Measurements from ENCODE around the gene RALGPS1. TPM values are rescaled to one million over a fixed set of nuclear protein-coding genes. Genes with fewer than 3 reads are reported as not detected.

Gene RALGPS1
- total RNA-seq, 4 donors from 2014 or later: 3.3 to 9.8 (median 6.7) TPM

DNA sequence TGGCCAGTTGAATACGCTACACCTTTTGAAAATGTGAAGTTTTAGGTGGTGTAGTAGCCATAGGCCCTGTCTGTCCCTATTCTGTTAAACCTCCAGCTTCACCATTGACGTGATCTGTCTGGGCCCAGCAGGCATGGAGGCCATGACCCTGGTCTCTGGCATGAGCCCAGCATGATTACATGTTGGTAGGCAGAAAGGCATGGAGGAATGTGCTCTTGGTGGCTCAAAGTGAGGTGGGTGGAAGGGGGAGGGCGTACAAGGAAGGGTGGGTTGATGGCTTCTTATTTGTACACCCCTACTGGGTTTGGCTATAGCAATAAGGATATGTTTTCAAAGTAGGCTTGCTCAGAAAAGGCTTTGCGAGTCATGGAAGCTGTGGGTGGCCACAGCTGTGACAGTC is 23.7 kb downstream of the RALGPS1 start:
- no peak overlapping the region for H3K27ac ChIP-seq
- WGBS, 2 donors: 66 to 70% methylated on average over 4 of the region's 4 CpGs
- no peak for DNase-seq (ENCODE audit: low spot score in 2 of 2)
- no peak overlapping the region for H3K4me3 ChIP-seq
- no peak for TF ChIP-seq POLR2A (IDR thresholded peaks at IDR 0.05)
- no peak for TF ChIP-seq EP300 (IDR thresholded peaks at IDR 0.05)
- TF ChIP-seq, protein P1, sequence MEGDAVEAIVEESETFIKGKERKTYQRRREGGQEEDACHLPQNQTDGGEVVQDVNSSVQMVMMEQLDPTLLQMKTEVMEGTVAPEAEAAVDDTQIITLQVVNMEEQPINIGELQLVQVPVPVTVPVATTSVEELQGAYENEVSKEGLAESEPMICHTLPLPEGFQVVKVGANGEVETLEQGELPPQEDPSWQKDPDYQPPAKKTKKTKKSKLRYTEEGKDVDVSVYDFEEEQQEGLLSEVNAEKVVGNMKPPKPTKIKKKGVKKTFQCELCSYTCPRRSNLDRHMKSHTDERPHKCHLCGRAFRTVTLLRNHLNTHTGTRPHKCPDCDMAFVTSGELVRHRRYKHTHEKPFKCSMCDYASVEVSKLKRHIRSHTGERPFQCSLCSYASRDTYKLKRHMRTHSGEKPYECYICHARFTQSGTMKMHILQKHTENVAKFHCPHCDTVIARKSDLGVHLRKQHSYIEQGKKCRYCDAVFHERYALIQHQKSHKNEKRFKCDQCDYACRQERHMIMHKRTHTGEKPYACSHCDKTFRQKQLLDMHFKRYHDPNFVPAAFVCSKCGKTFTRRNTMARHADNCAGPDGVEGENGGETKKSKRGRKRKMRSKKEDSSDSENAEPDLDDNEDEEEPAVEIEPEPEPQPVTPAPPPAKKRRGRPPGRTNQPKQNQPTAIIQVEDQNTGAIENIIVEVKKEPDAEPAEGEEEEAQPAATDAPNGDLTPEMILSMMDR (IDR thresholded peaks at IDR 0.05): no peak
- H3K9me3 ChIP-seq: no peaks in the 10 kb centered on the region
- H3K36me3 ChIP-seq: no peaks in the 10 kb centered on the region
- H3K27me3 ChIP-seq: no peaks in the 10 kb centered on the region
- H3K4me1 ChIP-seq: peaks cover 0 to 4% (median 0%) of the 10 kb centered on the region in 4 donors

DNA sequence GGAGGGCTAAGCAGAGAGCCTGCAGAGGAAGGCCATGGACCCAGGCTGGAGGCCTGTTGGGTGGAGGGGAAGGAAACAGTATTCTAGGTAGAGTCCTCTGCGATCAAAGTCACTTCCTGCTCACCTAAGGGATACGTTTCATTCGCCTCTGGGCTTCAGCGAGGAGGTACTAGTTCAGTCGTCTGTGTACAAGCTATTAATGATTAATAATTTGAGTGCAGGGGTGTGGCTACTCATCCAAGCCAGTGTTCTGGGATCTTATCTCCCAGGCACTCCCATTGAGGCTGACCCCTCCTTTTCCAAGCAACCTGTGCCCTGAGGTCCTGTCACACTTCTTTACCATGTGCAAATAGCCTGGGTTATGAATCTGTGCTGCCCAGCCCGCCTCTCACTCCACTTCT is 25.2 kb downstream of the RALGPS1 start:
- Histone ChIP-seq H3K27me3 (no peaks in the 10 kb centered on the region), H3K4me1 (peaks cover 0 to 4% (median 0%) of the 10 kb centered on the region in 4 donors), H3K4me3 (no peak overlapping the region), H3K27ac (no peak overlapping the region), H3K36me3 (no peaks in the 10 kb centered on the region), H3K9me3 (no peaks in the 10 kb centered on the region)
- DNase-seq (ENCODE audit: low spot score in 2 of 2): no peak
- TF ChIP-seq, protein P1 (IDR thresholded peaks at IDR 0.05): no peak
- no peak for TF ChIP-seq POLR2A (IDR thresholded peaks at IDR 0.05)
- TF ChIP-seq EP300 (IDR thresholded peaks at IDR 0.05): no peak
- 85 to 89% methylated on average over 6 of the region's 6 CpGs for WGBS, 2 donors

DNA sequence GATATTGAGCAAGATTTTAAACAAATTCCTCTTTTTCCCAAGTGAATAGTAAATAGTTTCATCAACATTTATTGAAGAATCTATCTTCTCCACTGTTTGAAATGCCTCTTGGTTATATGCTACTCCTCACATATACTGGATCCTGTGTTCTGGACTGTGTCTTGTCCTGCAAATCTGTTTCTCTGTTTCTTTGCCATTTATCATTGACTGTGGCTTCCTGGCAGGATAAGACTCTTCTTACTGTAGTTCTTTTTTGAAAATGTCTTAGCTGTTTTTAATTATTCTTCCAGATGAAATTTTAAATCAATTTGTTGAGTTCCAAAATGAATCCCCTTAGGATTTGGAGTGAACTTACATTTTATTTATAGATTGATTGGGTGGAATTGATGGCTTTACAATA is 27.8 kb downstream of the RALGPS1 start:
- no peaks in the 10 kb centered on the region for H3K36me3 ChIP-seq
- no peaks in the 10 kb centered on the region for H3K9me3 ChIP-seq
- no peak overlapping the region for H3K27ac ChIP-seq

DNA sequence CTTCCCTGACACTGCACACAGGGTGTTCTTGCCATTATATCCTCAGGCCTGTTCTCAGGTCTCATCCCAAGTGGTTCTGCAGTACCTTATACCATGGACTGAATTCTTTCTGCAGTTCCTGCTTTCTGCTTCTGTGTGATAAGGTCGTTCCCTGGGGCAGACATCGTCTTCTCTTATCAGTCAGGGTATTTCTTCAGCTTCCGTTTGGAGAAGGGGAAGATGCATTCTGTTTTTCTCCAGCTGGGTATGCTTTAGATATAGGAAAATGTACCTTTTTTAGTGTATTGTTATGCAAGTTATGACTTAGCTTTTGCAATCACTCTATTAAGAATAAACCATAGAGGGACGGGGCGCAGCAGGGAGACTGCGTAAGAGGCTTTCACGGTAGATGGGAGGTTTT is 31.1 kb downstream of the RALGPS1 start:
- Histone ChIP-seq H3K9me3 (no peaks in the 10 kb centered on the region), H3K4me3 (no peak overlapping the region), H3K36me3 (no peaks in the 10 kb centered on the region), H3K27ac (no peak overlapping the region), H3K27me3 (no peaks in the 10 kb centered on the region), H3K4me1 (peaks cover 0 to 3% (median 0%) of the 10 kb centered on the region in 4 donors)
- WGBS, 2 donors: 81 to 88% methylated on average over 7 of the region's 7 CpGs
- DNase-seq (ENCODE audit: low spot score in 2 of 2): no peak
- TF ChIP-seq, protein P1 (IDR thresholded peaks at IDR 0.05): no peak
- TF ChIP-seq POLR2A (IDR thresholded peaks at IDR 0.05) (no peak), EP300 (IDR thresholded peaks at IDR 0.05) (no peak)

More for the DNA sequence above, 27.8 kb downstream of the RALGPS1 start:
- Histone ChIP-seq H3K4me3 (no peak overlapping the region), H3K27me3 (no peaks in the 10 kb centered on the region), H3K4me1 (peaks cover 0 to 4% (median 0%) of the 10 kb centered on the region in 4 donors)
- TF ChIP-seq POLR2A (IDR thresholded peaks at IDR 0.05) (no peak), EP300 (IDR thresholded peaks at IDR 0.05) (no peak)
- TF ChIP-seq, protein P1 (IDR thresholded peaks at IDR 0.05): no peak
- DNase-seq (ENCODE audit: low spot score in 2 of 2): no peak

DNA sequence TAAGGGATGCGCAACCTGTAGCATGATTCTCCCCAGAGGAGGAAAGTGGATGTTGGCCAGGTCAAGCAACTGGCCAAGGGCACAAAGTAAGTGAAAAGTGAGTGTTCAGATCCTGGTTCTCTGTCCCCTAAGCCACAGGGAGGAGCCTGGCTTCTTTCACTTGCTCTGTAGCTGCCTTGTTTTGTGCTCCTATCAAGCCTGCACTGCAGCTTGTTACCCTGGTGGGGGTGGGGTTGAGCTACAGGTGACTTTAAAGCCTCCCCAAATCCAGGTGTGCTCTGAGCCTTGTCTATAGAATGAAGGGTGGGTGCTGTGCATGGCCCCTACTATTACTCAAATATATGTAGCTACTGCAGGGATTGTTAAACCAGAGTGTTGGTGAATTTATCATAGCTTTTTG is 32.9 kb downstream of the RALGPS1 start:
- no peak for DNase-seq (ENCODE audit: low spot score in 2 of 2)
- WGBS, 2 donors: 100% methylated on average over 1 of the region's 1 CpG

More for the DNA sequence above, 32.9 kb downstream of the RALGPS1 start:
- TF ChIP-seq, protein P1 (IDR thresholded peaks at IDR 0.05): no peak
- no peak for TF ChIP-seq POLR2A (IDR thresholded peaks at IDR 0.05)
- TF ChIP-seq EP300 (IDR thresholded peaks at IDR 0.05): no peak
- Histone ChIP-seq H3K27me3 (no peaks in the 10 kb centered on the region), H3K9me3 (no peaks in the 10 kb centered on the region), H3K4me3 (no peak overlapping the region), H3K4me1 (no peaks in the 10 kb centered on the region), H3K36me3 (no peaks in the 10 kb centered on the region), H3K27ac (no peak overlapping the region)

All from tibial nerve (tissue), 4 donors.